ENCODE results near the gene CD48. TPM values are rescaled to one million over a fixed set of nuclear protein-coding genes. Genes with fewer than 3 reads are reported as not detected.
A peak's percentile ranks its signal among the peaks of the same experiment; 100 is the strongest.

The CD48 gene
- total and polyA plus RNA-seq, 2 donors (not counting 1 experiment from before 2014, with no cell fraction given), result 252 to 428 TPM

- no peak for DNase-seq
- H3K27ac ChIP-seq (ENCODE audit: low read length in 2 of 2), result peak overlapping the region in 1 of 2 donors; percentile 82
- peaks cover 4% of the 10 kb centered on the region for H3K9me3 Mint-ChIP-seq (ENCODE audit: insufficient read depth)
- peak overlapping the region; percentile 40 for H3K4me2 ChIP-seq (replicated peaks; ENCODE audit: low read depth, low read length, poor library complexity, severe bottlenecking)
- H4K20me1 ChIP-seq (ENCODE audit: control insufficient read depth, insufficient read depth, low read length, poor library complexity, severe bottlenecking), result no peaks in the 10 kb centered on the region
- H3K27me3 ChIP-seq (replicated peaks in 1 of 4; ENCODE audit: control extremely low read depth in 1 of 4, control insufficient read depth in 3 of 4, insufficient read depth in 4 of 4, low read length in 3 of 4), result no peaks in the 10 kb centered on the region
- H3K79me2 ChIP-seq (ENCODE audit: control insufficient read depth, insufficient read depth, low read length), result peaks cover 96% of the 10 kb centered on the region
- intact Hi-C loops (cut with micrococcal nuclease), result loop anchor here (1.0 to 2.0 kb wide), 2 partner anchors 10 to 13 kb away; no protein-coding TSS in a partner anchor
- no peak overlapping the region for H3K4me3 ChIP-seq (ENCODE audit: control extremely low read depth in 1 of 5, extremely low read depth in 1 of 5, insufficient read depth in 1 of 5, low read depth in 2 of 5, low read length in 4 of 5)
- H3K4me1 Mint-ChIP-seq, result peaks cover 86% of the 10 kb centered on the region
- peak overlapping the region; percentile 96 for H3K27ac Mint-ChIP-seq
- ChIA-PET POLR2A (interaction anchor here (0.6 to 1.2 kb wide), 3 partner anchors 9 to 205 kb away, joined by 3 read pairs; no protein-coding TSS in a partner anchor), CTCF (interaction anchor here (0.6 to 1.5 kb wide), 8 partner anchors 9 to 89 kb away, joined by 3 to 9 read pairs (median 3); no protein-coding TSS in a partner anchor)
- H3K27me3 Mint-ChIP-seq, result no peaks in the 10 kb centered on the region
- peak overlapping the region; percentile 9 for H3K9ac ChIP-seq (ENCODE audit: low read length)
- TF ChIP-seq EZH2 (IDR thresholded peaks at IDR 0.05; ENCODE audit: borderline replicate concordance, insufficient read depth, low read depth, low read length, poor library complexity, severe bottlenecking) (no peak), CTCF (IDR thresholded peaks at IDR 0.05) (no peak)
- peaks cover 60 to 80% of the 10 kb centered on the region in 2 donors for H3K4me1 ChIP-seq (ENCODE audit: control insufficient read depth in 2 of 2, insufficient read depth in 2 of 2, low read length in 2 of 2)
- no peaks in the 10 kb centered on the region for H3K36me3 ChIP-seq (replicated peaks in 1 of 2; ENCODE audit: control extremely low read depth in 1 of 2, control insufficient read depth in 1 of 2, extremely low read depth in 1 of 2, insufficient read depth in 2 of 2, low read length in 1 of 2)
- H3K4me3 Mint-ChIP-seq, result peak overlapping the region; percentile 30
- no peak overlapping the region for H2AFZ ChIP-seq (ENCODE audit: insufficient read depth, low read depth, low read length, poor library complexity, severe bottlenecking)
- 0% methylated on average over 1 of the region's 1 CpG for WGBS (ENCODE audit: insufficient coverage)
- no peak for ATAC-seq (ENCODE audit: low read depth)
- no peaks in the 10 kb centered on the region for H3K9me3 ChIP-seq (ENCODE audit: control extremely low read depth in 1 of 3, control insufficient read depth in 2 of 3, insufficient read depth in 1 of 3, low read length in 2 of 3)
Observed at GRCh38 chr1:160651433-160652064, 60.1 kb downstream of the CD48 start.

- WGBS (ENCODE audit: insufficient coverage), result 33% methylated on average over 2 of the region's 3 CpGs
- ATAC-seq (ENCODE audit: low read depth), result peak; percentile 42
- Histone ChIP-seq H3K79me2 (ENCODE audit: control insufficient read depth, insufficient read depth, low read length) (peaks cover 99% of the 10 kb centered on the region), H3K9me3 (ENCODE audit: control extremely low read depth in 1 of 3, control insufficient read depth in 2 of 3, insufficient read depth in 1 of 3, low read length in 2 of 3) (no peaks in the 10 kb centered on the region), H3K4me3 (ENCODE audit: control extremely low read depth in 1 of 5, extremely low read depth in 1 of 5, insufficient read depth in 1 of 5, low read depth in 2 of 5, low read length in 4 of 5) (peak overlapping the region; percentile 45 to 86 (median 69)), H4K20me1 (ENCODE audit: control insufficient read depth, insufficient read depth, low read length, poor library complexity, severe bottlenecking) (no peaks in the 10 kb centered on the region), H2AFZ (ENCODE audit: insufficient read depth, low read depth, low read length, poor library complexity, severe bottlenecking) (peak overlapping the region; percentile 59), H3K4me1 (ENCODE audit: control insufficient read depth in 2 of 2, insufficient read depth in 2 of 2, low read length in 2 of 2) (peaks cover 71 to 85% of the 10 kb centered on the region in 2 donors), H3K27ac (ENCODE audit: low read length in 2 of 2) (peak overlapping the region; percentile 73 to 93), H3K36me3 (replicated peaks in 1 of 2; ENCODE audit: control extremely low read depth in 1 of 2, control insufficient read depth in 1 of 2, extremely low read depth in 1 of 2, insufficient read depth in 2 of 2, low read length in 1 of 2) (peaks cover 0 to 8% of the 10 kb centered on the region in 2 experiments), H3K27me3 (replicated peaks in 1 of 4; ENCODE audit: control extremely low read depth in 1 of 4, control insufficient read depth in 3 of 4, insufficient read depth in 4 of 4, low read length in 3 of 4) (no peaks in the 10 kb centered on the region), H3K4me2 (replicated peaks; ENCODE audit: low read depth, low read length, poor library complexity, severe bottlenecking) (peak overlapping the region; percentile 79), H3K9ac (ENCODE audit: low read length) (peak overlapping the region; percentile 76)
- ChIA-PET POLR2A (interaction anchor here (0.6 to 1.6 kb wide), 5 partner anchors 12 to 149 kb away, joined by 3 to 4 read pairs (median 3); partner anchors contain the start of gene LY9), CTCF (interaction anchor here (0.7 to 3.3 kb wide), 11 partner anchors 11 to 519 kb away, joined by 3 to 35 read pairs (median 4); partner anchors contain the start of gene PPOX)
- H3K27ac Mint-ChIP-seq, result peak overlapping the region; percentile 91
- DNase-seq, result no peak
- intact Hi-C loops (cut with micrococcal nuclease), result loop anchor here (1.0 to 2.0 kb wide), 3 partner anchors 9 to 63 kb away; partner anchors contain the start of gene CD48
- TF ChIP-seq CTCF (IDR thresholded peaks at IDR 0.05), result no peak
- no peak for TF ChIP-seq EZH2 (IDR thresholded peaks at IDR 0.05; ENCODE audit: borderline replicate concordance, insufficient read depth, low read depth, low read length, poor library complexity, severe bottlenecking)
- peak overlapping the region; percentile 93 for H3K4me3 Mint-ChIP-seq
- peaks cover 88% of the 10 kb centered on the region for H3K4me1 Mint-ChIP-seq
- no peaks in the 10 kb centered on the region for H3K27me3 Mint-ChIP-seq
- peaks cover 4% of the 10 kb centered on the region for H3K9me3 Mint-ChIP-seq (ENCODE audit: insufficient read depth)
Observed at GRCh38 chr1:160647329-160647720, 64.3 kb downstream of the CD48 start.
